ENCODE data around the gene HOXD10.

The HOXD10 gene

DNA sequence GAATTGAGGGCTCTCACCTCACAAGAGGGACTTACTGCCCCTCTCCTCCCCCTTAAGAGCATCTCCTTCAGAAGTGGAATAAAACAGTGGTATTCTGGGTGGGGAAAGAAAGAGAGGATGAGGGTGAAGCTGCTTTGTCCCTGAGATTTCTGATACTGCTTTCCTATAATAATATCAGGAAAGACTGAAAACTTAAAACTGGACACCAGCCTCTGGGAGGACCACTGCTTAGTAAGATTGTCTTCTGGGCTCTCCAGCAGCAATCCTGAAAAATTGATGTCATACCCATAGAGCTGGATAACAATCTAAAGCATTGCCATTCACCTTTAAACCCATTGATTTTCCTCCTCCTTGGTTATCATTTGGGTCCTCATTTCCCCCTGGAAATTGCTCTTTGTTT lies 30.1 kb downstream of the HOXD10 start:
- TF ChIP-seq TCF12 (IDR thresholded peaks at IDR 0.05; ENCODE audit: low read depth): no peak
- no peak for TF ChIP-seq CEBPB (IDR thresholded peaks at IDR 0.05)
- TF ChIP-seq, protein P1, sequence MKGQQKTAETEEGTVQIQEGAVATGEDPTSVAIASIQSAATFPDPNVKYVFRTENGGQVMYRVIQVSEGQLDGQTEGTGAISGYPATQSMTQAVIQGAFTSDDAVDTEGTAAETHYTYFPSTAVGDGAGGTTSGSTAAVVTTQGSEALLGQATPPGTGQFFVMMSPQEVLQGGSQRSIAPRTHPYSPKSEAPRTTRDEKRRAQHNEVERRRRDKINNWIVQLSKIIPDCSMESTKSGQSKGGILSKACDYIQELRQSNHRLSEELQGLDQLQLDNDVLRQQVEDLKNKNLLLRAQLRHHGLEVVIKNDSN (IDR thresholded peaks at IDR 0.05): no peak
- no peak for TF ChIP-seq TEAD4 (IDR thresholded peaks at IDR 0.05)
- TF ChIP-seq MAX (IDR thresholded peaks at IDR 0.05): no peak
- no peak for TF ChIP-seq RAD21 (IDR thresholded peaks at IDR 0.05; ENCODE audit: low read depth)
- TF ChIP-seq ZBTB7A (IDR thresholded peaks at IDR 0.05; ENCODE audit: low read depth): no peak
- TF ChIP-seq TAF1 (IDR thresholded peaks at IDR 0.05; ENCODE audit: low read depth): no peak
- TF ChIP-seq EGR1 (IDR thresholded peaks at IDR 0.05): no peak
- no peak for TF ChIP-seq NFIC (IDR thresholded peaks at IDR 0.05)
- TF ChIP-seq YY1 (IDR thresholded peaks at IDR 0.05; ENCODE audit: low read depth): no peak
- no peak for TF ChIP-seq CREB1 (IDR thresholded peaks at IDR 0.05; ENCODE audit: low read depth)
- TF ChIP-seq FOXM1 (IDR thresholded peaks at IDR 0.05; ENCODE audit: borderline replicate concordance, low read depth): no peak
- TF ChIP-seq, protein P2, sequence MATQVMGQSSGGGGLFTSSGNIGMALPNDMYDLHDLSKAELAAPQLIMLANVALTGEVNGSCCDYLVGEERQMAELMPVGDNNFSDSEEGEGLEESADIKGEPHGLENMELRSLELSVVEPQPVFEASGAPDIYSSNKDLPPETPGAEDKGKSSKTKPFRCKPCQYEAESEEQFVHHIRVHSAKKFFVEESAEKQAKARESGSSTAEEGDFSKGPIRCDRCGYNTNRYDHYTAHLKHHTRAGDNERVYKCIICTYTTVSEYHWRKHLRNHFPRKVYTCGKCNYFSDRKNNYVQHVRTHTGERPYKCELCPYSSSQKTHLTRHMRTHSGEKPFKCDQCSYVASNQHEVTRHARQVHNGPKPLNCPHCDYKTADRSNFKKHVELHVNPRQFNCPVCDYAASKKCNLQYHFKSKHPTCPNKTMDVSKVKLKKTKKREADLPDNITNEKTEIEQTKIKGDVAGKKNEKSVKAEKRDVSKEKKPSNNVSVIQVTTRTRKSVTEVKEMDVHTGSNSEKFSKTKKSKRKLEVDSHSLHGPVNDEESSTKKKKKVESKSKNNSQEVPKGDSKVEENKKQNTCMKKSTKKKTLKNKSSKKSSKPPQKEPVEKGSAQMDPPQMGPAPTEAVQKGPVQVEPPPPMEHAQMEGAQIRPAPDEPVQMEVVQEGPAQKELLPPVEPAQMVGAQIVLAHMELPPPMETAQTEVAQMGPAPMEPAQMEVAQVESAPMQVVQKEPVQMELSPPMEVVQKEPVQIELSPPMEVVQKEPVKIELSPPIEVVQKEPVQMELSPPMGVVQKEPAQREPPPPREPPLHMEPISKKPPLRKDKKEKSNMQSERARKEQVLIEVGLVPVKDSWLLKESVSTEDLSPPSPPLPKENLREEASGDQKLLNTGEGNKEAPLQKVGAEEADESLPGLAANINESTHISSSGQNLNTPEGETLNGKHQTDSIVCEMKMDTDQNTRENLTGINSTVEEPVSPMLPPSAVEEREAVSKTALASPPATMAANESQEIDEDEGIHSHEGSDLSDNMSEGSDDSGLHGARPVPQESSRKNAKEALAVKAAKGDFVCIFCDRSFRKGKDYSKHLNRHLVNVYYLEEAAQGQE (IDR thresholded peaks at IDR 0.05; ENCODE audit: low read depth): no peak
- no peak for TF ChIP-seq EP300 (IDR thresholded peaks at IDR 0.05; ENCODE audit: borderline replicate concordance)

DNA sequence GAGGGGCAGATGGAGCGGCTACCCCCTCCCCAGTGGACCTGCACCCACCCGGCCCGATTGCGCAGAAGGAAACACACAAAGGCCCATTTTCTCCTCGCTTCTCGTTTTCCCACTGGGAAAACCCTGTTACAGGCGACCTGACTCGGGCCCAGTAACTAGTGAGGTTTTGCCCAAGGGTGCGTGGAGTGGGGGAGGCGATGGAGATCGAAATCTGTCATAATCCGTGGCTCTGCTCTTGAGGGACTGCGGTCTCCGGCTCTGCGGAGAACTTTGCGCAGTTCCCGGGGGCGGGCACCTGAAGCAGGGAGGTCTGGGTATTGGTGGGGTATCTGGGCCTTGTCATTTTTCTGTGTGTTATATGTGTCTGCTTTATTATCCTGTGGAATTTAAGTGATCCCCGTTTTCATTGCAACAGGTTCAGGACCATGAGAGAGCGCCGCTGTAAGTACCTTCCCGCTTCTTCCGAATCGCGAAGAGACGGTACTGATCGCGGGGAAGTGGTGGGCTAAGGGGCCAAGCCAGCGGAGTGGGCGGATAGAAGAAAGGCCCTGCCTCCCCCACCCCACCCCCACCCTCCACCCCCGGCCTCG lies 30.7 kb downstream of the HOXD10 start:
- TF ChIP-seq EGR1 (IDR thresholded peaks at IDR 0.05): no peak

GRCh38 chr2:176147800-176148496 lies 31.4 kb downstream of the HOXD10 start:
- TF ChIP-seq CEBPB (IDR thresholded peaks at IDR 0.05) (no peak), FOXM1 (IDR thresholded peaks at IDR 0.05; ENCODE audit: borderline replicate concordance, low read depth) (no peak), TCF12 (IDR thresholded peaks at IDR 0.05; ENCODE audit: low read depth) (no peak), MAX (IDR thresholded peaks at IDR 0.05) (no peak), NFIC (IDR thresholded peaks at IDR 0.05) (no peak), RAD21 (IDR thresholded peaks at IDR 0.05; ENCODE audit: low read depth) (no peak), YY1 (IDR thresholded peaks at IDR 0.05; ENCODE audit: low read depth) (no peak), EP300 (IDR thresholded peaks at IDR 0.05; ENCODE audit: borderline replicate concordance) (no peak)

GRCh38 chr2:176148751-176149421 lies 32.3 kb downstream of the HOXD10 start:
- TF ChIP-seq RAD21 (IDR thresholded peaks at IDR 0.05; ENCODE audit: low read depth): no peak
- TF ChIP-seq, protein P1 (IDR thresholded peaks at IDR 0.05): no peak
- no peak for TF ChIP-seq TAF1 (IDR thresholded peaks at IDR 0.05; ENCODE audit: low read depth)
- no peak for TF ChIP-seq TEAD4 (IDR thresholded peaks at IDR 0.05)
- no peak for TF ChIP-seq NFIC (IDR thresholded peaks at IDR 0.05)
- TF ChIP-seq TCF12 (IDR thresholded peaks at IDR 0.05; ENCODE audit: low read depth): no peak
- TF ChIP-seq ZBTB7A (IDR thresholded peaks at IDR 0.05; ENCODE audit: low read depth): no peak
- no peak for TF ChIP-seq YY1 (IDR thresholded peaks at IDR 0.05; ENCODE audit: low read depth)
- TF ChIP-seq MAX (IDR thresholded peaks at IDR 0.05): no peak
- TF ChIP-seq CREB1 (IDR thresholded peaks at IDR 0.05; ENCODE audit: low read depth): no peak
- TF ChIP-seq, protein P2 (IDR thresholded peaks at IDR 0.05; ENCODE audit: low read depth): no peak
- TF ChIP-seq EGR1 (IDR thresholded peaks at IDR 0.05): no peak
- no peak for TF ChIP-seq EP300 (IDR thresholded peaks at IDR 0.05; ENCODE audit: borderline replicate concordance)
- TF ChIP-seq CEBPB (IDR thresholded peaks at IDR 0.05): no peak
- no peak for TF ChIP-seq FOXM1 (IDR thresholded peaks at IDR 0.05; ENCODE audit: borderline replicate concordance, low read depth)

DNA sequence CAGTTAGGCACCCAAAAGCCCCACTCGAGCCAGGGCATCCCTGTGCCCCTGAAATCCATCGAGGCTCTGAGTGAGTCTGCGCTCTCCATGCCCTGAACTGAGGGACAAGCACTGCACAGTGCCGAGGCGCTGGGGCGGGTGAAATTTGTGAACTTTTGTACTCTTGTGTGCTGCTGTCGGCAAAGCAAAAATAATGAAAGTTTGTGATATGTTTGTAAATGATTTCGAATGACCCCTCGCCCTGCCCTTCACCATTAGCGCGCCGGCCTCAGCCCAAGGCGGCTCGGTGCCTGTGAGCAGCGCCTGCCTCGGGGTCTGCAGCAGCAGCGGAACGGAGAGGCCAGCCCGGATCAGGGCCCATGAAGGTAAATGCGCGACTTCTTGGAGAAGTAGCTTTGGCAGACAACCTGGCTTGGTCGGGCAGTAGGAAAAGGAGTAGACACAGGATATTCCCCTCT lies 32.9 kb downstream of the HOXD10 start:
- no peak for TF ChIP-seq YY1 (IDR thresholded peaks at IDR 0.05; ENCODE audit: low read depth)
- no peak for TF ChIP-seq EGR1 (IDR thresholded peaks at IDR 0.05)
- no peak for TF ChIP-seq RAD21 (IDR thresholded peaks at IDR 0.05; ENCODE audit: low read depth)
- TF ChIP-seq CEBPB (IDR thresholded peaks at IDR 0.05): no peak
- TF ChIP-seq TAF1 (IDR thresholded peaks at IDR 0.05; ENCODE audit: low read depth): no peak
- no peak for TF ChIP-seq CREB1 (IDR thresholded peaks at IDR 0.05; ENCODE audit: low read depth)
- no peak for TF ChIP-seq ZBTB7A (IDR thresholded peaks at IDR 0.05; ENCODE audit: low read depth)
- TF ChIP-seq MAX (IDR thresholded peaks at IDR 0.05): no peak
